ENCODE results near the gene SFTA2.
A peak's percentile ranks its signal among the peaks of the same experiment; 100 is the strongest.
"Not testable (repeated sequence)": the region's sequence is repeated elsewhere in the genome, so short reads cannot be mapped to it uniquely, and the experiment has no call there.

Gene SFTA2

DNA sequence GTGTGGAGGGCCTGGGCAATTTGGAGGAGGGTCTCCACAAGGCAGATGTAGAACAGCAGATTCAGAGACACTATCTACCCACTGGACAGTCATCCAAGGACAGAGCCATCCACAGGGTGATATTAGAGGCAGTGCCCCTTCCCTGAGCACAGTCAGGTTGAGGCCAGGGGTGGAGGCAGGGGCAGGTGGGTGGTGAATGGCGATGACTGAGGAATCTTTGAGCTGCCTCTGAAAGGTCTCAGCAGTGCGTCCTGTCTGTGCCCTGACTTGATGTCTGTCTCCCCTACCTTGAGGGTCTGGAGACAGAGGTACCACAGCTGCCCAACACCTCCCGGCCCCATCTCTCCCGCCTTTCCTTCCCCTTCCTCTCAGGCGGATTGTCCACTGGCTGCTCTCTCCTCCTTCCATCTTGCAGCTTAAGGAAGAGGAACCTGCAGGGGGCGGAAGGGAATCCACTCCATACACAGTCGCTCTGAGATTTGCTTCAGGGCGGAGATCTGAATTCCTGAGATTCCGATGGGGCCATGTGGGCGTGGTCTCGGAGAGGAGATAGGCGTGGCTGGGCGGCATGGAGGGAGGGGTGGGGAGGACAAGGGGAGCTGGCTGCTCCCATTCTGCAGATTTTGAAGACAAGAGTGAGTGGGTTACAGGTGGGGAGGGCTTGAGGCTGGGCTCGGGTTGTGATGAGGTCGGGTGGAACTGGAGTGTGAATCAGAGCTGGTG lies 10.5 kb upstream of the SFTA2 start:
- no peak for DNase-seq

DNA sequence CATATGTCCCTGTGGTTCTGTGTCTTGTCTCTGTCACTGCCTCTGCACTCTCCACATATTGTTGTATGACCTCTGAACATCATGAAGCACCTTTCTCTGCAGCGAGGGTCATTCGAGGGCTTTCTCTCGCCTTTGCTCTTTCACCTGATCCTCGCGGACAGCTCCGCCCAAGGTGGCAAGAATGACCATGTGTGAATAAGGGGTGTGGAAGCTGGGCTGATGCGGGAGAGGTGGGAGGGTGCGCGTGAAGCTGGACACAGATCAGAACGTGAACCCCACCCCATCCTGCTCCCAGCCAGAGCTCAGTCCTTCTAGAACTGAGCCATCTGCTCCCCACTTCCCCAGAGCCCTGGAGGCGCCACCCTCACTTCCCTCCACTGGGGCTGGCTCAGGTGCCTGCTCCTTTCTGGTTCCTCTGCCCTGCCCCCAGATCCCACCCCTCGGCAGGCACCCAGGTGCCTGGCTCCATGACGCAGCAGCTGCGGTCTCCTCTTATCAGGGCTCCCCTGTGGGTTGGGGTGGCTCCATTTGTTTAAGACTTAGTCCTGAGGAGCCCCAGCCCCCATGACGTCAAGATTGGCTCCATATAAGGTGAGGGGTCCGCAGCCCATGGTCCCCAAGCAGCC lies 8.5 kb upstream of the SFTA2 start, which contains the start of gene MUCL3:
Gene MUCL3, plus strand, starts transcription at position 613 of the 626 bp plus-strand sequence. CDS start 27 bp downstream, outside the sequence.
- DNase-seq: no peak

DNA sequence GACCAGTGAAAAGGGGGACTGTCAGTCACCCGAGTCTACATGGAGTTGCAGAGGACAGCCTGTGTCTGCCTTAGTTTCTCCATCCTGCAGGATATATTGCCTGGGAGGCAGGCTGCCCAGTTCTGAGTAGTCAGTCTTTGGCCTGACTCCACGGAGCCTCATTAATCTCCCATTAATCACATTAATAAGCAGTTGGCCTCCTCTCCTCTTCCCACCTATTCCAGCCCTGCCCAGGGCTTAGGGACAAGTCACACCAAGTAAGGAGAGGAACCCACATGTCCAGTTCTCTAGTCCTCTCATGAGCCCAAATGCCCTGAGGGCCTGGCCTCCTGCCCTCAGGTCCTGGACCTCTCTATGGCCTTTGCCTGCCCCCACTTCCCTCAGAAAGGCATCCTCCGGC lies 7.5 kb upstream of the SFTA2 start:
- no peak for DNase-seq

DNA sequence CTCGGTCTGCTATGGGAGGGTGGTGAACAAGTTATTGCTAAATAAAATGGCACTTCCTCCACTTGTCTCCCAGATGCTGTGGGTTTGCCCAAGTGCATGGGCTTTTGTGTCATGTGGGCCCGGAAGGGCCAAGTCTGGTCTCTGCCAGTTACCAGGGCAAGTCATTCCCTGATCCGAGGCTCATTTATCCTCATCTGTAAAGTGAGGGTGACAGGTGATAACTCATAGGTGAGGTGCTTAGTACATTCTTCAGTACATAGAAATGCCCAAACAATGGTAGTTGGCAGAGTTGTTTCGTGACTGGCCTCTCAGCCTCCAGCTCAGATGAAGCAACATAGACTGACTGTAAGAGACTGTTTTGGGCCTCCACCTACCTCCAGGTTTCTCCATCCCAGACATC lies 6.8 kb upstream of the SFTA2 start:
- no peak for DNase-seq

DNA sequence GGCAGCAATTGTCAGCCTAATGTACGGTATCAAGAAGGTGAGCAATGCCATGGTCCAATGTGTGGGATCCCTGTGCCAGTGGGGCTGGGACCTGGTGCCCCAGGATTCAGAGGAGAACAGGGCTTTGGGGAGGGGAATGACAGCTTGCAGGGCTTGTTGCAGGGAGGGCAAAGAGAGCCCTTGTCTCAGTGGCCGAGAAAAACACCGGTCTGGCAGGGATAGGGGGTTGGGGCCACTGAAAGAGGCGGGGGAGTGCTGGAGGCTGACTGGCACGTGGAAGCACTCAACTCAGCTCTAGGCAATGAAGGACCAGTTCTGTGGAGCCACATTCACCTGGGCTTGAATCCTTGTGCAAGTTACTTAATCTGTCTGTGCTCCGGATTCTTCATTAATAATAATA lies 5.3 kb upstream of the SFTA2 start:
- DNase-seq: no peak

DNA sequence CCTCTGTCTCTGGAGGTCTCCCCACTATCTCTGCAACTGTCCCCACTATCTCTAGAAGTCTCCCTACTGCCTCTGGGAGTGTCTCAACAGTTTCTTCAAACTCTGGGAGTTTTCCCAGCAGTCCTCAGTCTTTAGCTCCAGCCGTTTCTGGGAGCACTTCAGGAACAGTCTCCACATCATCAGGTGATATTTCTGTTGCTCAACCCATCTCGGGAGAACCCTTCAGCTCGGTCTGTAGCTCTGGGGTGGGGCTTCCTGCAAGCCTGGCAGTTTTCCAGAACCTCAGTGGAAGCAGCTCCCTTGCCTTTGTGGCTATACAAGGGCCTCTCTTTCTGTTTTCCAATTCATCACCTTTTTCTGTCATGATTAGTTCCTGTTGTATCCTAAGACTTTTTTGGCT lies 3.0 kb upstream of the SFTA2 start:
- no peak for DNase-seq

DNA sequence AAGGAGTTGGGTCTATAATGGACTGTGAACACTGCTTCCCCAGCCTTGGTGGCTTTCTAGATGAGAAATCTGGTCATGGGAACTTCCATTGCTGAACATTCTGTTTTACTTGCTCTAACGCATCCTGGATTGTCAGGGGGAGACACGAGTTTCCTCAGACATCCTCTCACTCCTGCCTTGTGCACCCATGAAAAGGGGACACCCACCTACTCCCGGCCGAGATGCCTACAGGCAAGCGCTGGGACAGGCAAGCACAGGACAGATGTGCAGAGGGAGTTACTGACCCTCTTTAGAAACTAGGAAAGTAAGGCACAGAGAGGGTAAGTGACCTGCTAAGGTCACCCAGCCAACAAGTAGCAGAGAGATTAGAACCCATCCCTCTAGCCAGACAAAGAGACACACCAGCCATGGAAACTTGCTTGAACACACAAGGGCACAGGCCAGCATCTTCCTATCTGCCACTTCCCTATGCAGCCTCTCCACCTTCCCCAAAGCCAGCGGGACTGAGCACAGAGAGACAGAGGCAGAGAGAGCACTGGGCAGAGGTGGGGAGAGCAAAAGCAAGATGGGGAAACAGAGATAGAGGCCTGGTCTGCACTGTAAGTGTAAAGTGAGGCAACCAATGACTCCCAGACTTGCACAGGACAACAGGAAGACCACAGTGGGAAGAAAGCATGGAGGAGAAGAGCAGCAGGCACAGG lies 845 bp upstream of the SFTA2 start:
- DNase-seq: no peak

DNA sequence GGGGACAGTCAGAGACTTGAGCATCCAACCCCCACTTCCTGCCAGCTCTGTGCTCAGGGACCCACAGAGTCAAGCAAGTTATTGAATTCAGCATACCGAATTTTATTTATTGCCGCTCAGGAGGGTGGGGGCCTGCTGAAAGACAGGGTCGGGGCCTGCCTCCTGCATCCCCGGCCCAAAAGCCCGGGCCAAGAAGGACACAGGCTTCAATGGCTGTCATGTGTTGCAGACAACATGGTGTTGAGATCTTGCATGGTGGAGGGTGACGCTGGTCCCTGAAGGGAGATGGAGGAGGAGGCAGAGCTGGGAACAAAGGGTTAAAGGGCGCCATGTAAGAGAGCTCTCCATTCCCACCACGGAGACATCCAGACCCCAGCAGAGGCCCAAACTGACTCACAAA lies 698 bp downstream of the SFTA2 start:
- DNase-seq: no peak

DNA sequence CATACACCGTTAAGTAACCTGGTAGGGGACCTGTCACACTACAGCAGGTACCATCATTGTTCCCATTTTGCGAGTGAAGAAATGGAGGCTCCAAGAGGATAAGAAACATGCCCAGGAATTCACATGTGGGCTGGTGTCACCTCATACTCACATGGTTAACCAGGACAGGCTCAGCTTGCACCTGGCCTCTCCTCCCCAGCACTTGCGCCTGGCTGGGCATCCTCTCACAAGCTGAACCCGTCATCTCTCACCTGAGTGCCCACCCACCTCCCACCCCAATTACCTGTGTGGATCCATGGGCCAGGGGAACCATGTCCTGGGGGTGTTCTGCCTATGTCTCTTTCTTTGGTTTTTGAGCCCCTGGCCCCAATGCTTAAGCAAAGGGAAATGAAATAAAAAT lies 1.5 kb downstream of the SFTA2 start:
- DNase-seq: no peak

DNA sequence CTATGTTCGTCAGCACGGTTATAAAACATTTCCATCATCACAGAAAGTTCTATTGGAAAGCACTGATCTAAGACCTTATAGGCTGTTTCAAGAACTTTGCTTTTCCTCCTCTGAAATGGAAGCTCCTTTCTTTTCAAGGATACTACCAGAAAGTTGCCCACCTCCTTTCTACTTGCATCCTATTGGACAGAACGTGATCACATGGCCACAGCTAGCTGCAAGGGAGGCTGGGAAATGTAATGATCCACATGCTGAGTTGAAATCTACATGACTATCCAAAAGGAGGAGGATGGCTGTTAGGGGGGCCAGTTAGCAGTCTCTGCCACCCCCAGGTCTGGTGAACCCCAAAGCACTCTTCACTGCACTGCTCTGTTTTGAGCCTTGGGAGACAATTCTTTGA lies 3.3 kb downstream of the SFTA2 start:
- DNase-seq: no peak

DNA sequence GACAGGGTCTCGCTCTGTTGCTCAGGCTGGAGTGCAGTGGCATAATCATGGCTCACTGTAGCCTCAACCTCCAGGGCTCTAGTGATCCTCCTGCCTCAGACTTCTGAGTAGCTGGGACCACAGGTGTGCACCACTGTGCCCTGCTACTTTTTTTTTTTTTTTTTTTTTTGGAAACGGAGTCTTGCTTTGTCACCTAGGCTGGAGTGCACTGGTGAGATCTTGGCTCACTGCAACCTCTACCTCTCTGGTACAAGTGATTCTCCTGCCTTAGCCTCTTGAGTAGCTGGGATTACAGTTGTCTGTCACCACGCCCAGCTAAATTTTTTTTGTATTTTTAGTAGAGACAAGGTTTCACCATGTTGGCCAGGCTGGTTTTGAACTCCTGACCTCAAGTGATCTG lies 4.9 kb downstream of the SFTA2 start:
- not testable (repeated sequence) for DNase-seq

DNA sequence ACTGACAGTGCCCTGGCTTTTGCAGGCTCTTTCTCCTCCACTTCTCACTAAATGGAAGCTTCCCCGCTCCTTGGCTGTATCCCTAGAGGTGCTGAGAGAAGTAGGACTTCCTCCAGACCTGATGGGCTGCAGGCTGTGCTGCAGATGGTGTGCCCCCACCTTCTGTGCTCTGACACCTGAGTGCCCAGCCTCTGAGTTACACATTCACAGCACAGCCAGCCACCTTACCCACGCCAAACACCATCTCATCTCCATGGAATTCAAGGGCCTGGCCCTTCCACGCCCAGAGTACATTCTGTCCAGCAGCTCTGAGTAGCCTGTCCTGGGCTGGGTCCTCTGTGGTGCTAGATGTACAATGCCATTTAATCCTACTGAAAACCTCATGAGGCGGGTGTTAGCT lies 5.3 kb downstream of the SFTA2 start:
- DNase-seq: no peak

DNA sequence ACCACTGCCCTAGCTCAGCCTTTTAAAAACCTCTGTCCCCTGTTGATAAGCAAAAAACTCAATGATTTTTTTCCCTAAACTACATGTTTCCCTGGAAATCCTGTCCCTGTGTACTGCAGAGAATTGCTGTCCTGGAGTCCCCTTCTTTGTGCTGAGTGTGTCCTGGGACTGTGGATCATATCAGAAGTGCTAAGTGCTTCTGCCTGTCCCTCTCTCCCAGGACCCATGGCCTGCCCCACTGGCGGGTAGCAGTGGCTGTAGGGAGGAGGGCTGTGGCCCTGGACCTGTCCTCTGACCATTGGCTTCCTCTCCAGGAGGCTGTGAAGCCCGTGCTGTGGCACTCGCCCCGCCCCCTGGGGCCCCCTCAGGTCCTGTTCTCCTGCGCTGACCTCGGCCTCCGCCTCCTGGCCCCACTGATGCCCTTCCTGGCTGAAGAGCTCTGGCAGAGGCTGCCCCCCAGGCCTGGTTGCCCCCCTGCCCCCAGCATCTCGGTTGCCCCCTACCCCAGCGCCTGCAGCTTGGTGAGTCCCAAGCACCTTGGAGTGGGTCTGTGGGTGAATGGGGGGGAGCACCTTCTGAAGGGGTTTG lies 7.8 kb downstream of the SFTA2 start:
- DNase-seq: not testable (repeated sequence)

DNA sequence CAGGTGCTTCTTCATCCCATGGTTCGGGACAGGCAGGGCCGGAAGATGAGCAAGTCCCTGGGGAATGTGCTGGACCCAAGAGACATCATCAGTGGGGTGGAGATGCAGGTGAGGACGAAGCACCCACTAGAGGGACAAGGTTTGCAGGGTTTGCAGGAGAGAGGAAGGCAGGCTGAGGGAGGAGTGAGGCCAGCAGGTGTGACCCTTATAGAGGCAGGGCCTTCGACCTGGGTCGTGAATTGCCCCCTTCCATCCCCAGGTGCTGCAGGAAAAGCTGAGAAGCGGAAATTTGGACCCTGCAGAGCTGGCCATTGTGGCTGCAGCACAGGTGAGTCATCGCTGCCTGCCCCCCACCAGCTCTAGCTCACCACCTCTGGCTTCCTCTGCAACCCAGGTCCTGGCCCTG lies 9.5 kb downstream of the SFTA2 start:
- no peak for DNase-seq

DNA sequence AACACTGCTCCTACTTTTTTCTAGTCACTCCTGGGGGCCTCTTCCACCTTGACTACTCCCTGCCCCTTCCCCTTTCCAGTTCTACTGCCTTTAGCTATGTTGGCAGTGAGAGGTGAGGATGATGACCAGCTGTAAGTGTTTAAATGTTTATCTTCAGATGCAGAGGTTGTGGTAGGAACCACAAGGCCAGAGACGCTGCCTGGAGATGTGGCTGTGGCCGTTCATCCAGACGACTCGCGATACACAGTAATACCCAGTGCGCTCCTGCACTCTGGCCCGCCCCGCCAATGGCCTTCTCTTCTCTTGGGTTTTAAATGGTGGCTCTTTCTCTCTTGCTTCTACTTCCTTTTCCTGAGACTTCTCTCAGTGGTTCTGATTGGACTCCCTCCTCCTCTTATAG lies 13.3 kb downstream of the SFTA2 start:
- no peak for DNase-seq

DNA sequence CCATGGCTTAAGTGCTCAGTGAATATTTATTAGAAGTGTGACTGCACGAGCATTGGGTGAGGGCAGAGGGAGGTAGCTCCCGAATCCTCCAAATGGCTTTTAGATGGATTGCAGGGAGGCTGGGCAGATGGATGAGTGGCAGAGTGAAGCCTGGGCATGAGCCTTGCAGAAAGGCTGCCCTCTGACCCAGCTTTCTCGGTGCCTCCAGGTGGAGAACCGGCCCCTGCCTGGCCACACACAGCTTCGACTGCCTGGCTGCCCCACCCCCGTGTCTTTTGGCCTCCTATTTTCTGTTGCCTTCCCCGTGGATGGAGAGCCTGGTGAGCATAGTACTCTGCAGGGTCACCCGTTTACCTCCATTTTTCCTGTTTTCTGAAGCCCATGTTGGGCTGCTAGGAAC lies 14.5 kb downstream of the SFTA2 start:
- no peak for DNase-seq

DNA sequence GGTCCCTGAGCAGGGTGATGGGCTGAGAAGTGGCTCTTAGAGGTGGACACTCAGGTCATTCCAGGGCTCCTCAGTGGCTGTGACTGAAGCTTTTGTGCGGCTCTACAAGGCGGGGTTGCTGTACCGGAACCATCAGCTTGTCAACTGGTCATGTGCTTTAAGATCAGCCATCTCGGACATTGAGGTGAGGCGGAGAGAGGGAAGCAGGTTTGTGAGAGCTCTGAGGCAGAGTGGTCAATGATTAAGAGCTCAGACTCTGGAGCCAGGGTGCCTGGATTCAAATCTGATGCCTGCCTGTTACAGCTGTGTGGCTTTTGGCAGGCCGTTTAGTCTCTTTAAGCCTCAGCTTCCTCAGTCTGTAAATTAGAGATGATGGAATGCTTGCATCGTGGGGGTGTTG lies 14.9 kb downstream of the SFTA2 start:
- no peak for DNase-seq

DNA sequence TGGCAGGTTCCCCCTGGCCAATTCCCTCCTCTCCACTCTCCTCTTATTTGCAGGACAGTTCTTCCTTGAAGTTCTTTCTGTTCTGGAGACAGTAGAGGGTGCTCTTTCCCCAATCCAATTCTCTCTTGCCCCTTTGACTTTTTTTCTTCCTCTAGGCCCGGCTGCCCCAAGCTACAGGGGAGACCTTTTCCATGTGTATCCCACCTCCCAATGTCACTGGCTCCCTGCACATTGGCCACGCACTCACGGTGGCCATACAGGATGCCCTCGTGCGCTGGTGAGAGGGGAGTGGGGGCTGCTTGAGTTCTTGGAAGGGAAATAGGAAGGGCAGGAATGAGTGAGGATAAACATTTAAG lies 16.4 kb downstream of the SFTA2 start:
- DNase-seq: peak; percentile 11

DNA sequence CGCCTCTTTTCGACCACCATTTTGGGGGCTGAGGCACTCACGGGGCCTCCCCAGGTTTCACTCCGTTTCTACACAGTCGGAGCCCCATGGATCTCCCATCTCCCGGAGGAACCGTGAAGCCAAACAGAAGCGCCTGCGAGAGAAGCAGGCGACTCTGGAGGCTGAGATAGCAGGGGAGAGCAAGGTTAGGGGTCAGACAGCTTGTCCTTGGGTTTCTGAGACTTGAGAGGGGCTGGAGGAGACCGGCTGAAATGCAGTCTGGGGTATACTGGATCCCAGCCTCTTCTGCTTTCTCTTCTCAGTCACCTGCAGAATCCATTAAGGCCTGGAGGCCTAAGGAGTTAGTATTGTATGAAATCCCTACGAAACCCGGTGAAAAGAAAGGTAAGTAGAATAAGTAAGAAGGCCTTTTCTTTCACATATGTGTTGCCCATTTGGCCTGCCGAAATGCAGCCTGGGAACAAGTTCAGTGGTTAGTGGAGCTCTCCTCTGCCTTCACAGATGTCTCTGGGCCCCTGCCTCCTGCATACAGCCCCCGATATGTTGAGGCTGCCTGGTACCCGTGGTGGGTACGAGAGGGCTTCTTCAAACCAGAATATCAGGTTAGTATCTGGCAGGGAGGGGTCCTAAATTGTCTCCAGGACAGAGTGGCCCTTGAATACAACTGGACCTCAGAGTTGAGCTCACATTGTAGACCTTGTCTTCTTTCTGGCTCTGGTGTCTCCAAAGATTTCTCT lies 16.9 kb downstream of the SFTA2 start:
- no peak for DNase-seq

DNA sequence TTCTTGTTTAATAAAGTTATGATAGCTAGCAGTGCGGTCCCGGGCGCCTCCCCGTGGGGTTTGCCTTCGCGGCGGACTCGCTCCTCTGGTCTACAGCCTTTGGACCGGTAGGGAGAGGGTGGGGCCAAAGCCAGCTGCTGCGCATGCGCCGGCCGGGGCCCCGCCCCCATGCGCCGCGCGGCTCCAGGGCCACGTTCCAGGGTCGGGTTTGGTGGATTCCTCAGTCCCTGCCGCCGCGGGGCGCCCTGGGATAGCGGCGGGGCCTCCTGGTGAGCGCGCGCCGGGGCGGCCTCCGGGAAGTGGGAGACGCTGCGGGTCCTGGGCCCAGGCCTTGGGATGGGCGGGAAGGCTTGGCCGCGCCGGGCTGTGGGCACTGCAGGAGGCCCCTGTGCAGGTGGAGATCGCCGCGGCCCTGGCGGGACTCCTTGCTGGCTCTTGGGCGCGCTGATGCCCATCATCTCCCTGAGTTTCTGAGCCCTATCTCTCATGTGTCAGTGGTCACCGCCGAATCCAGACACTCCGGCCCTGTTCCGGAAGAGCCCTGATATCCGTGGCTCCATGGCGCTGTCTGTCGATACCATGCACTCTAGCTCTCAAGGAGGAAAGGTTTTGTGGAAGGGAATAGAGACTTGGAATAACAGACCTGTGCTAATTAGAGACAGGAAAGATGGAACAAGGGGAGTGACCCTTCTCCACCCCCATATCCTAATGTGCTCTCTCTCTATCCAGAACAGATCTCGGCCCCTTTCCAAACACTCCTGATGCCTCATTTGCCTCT lies 17.7 kb downstream of the SFTA2 start, which contains the start of gene VARS2:
Gene VARS2, plus strand, starts transcription at position 163 of the 778 bp plus-strand sequence. Its CDS starts 599 bp downstream, at position 762.
- peak; percentile 64 for DNase-seq

DNA sequence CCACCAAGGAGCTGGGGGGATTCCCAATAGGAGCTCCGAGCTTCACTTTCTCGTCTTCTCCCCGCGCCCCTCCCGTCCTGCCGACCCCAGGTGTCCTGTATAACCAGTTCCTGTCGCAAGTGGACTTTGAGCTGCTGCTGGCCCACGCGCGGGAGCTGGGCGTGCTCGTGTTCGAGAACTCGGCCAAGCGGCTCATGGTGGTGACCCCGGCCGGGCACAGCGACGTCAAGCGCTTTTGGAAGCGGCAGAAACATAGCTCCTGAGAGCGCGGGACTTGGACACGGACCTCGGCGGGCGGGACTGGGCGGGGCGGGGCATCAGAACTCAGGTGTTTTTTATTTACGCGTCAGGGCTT lies 18.3 kb downstream of the SFTA2 start:
- DNase-seq: no peak

All from DMS79 (cell line).